ENCODE measurements around the gene IQCC.
A peak's percentile ranks its signal among the peaks of the same experiment; 100 is the strongest.
"Not testable (repeated sequence)": the region's sequence is repeated elsewhere in the genome, so short reads cannot be mapped to it uniquely, and the experiment has no call there.

The IQCC gene

GRCh38 chr1:32205401-32206370 is at the start of gene IQCC:
Gene IQCC, plus strand, starts transcription at chr1:32205671. Its CDS starts 11 bp downstream, at chr1:32205682.
- peak; percentile 92 for DNase-seq

GRCh38 chr1:32159189-32159588 is 46.3 kb upstream of the IQCC start:
- DNase-seq = no peak

- DNase-seq = no peak
Measured at GRCh38 chr1:32163405-32163804, 42.1 kb upstream of the IQCC start.

GRCh38 chr1:32165633-32166032 is 39.8 kb upstream of the IQCC start:
- DNase-seq = not testable (repeated sequence)

GRCh38 chr1:32170991-32171390 is 34.5 kb upstream of the IQCC start:
- DNase-seq = no peak

GRCh38 chr1:32172621-32173245 is 32.7 kb upstream of the IQCC start:
- DNase-seq = no peak

GRCh38 chr1:32178380-32179192 is 26.9 kb upstream of the IQCC start:
- DNase-seq = no peak

GRCh38 chr1:32179193-32179442 is 26.4 kb upstream of the IQCC start:
- DNase-seq = no peak

- DNase-seq = peak; percentile 88
Measured at GRCh38 chr1:32179443-32180185, 25.9 kb upstream of the IQCC start, which contains the start of gene TXLNA. Gene TXLNA, plus strand, starts transcription at chr1:32179675. Its CDS starts 671 bp downstream, at chr1:32180346.

GRCh38 chr1:32180186-32181060 is 25.0 kb upstream of the IQCC start:
- peak; percentile 25 for DNase-seq

- DNase-seq = no peak
Measured at GRCh38 chr1:32181065-32181464, 24.4 kb upstream of the IQCC start.

GRCh38 chr1:32181563-32181962 is 23.9 kb upstream of the IQCC start:
- no peak for DNase-seq

GRCh38 chr1:32182060-32182459 is 23.4 kb upstream of the IQCC start:
- no peak for DNase-seq

GRCh38 chr1:32184650-32185049 is 20.8 kb upstream of the IQCC start:
- DNase-seq = no peak

- no peak for DNase-seq
Measured at GRCh38 chr1:32186077-32186476, 19.4 kb upstream of the IQCC start.

GRCh38 chr1:32186491-32186890 is 19.0 kb upstream of the IQCC start:
- DNase-seq = no peak

GRCh38 chr1:32187850-32188249 is 17.6 kb upstream of the IQCC start:
- no peak for DNase-seq

- DNase-seq = no peak
Measured at GRCh38 chr1:32192220-32192948, 13.1 kb upstream of the IQCC start.

GRCh38 chr1:32194984-32195383 is 10.5 kb upstream of the IQCC start:
- no peak for DNase-seq

- no peak for DNase-seq
Measured at GRCh38 chr1:32195531-32195930, 9.9 kb upstream of the IQCC start.

Measured in NCI-H146 (cell line).